ENCODE data around the gene STPG3. TPM values are rescaled to one million over a fixed set of nuclear protein-coding genes. Genes with fewer than 3 reads are reported as not detected.
A peak's percentile ranks its signal among the peaks of the same experiment; 100 is the strongest.

Gene STPG3
- total and polyA plus RNA-seq, 2 of the 13 experiments (the other 11 are each of a cell fraction or from before 2014, with no cell fraction given), result not detected

- TF ChIP-seq ATM (IDR thresholded peaks at IDR 0.05; ENCODE audit: borderline replicate concordance) (no peak), KDM2A (CRISPR knock-in tag; IDR thresholded peaks at IDR 0.05; ENCODE audit: borderline replicate concordance, low read depth) (no peak), NR2F6 (IDR thresholded peaks at IDR 0.05) (no peak), NR2F6 (CRISPR knock-in tag; IDR thresholded peaks at IDR 0.05) (no peak), WIZ (CRISPR knock-in tag; IDR thresholded peaks at IDR 0.05) (no peak), MAX (IDR thresholded peaks at IDR 0.05) (peak; percentile 67; the same call in 1 of the 2 replicates), STAG1 (CRISPR knock-in tag; IDR thresholded peaks at IDR 0.05) (peak; percentile 48; the same call in 1 of the 2 replicates), RFX3 (CRISPR knock-in tag; IDR thresholded peaks at IDR 0.05) (no peak), NFRKB (IDR thresholded peaks at IDR 0.05) (no peak), TRIM24 (CRISPR knock-in tag; IDR thresholded peaks at IDR 0.05) (no peak), ATRX (CRISPR knock-in tag; IDR thresholded peaks at IDR 0.05; ENCODE audit: borderline replicate concordance) (no peak), SP4 (CRISPR knock-in tag; IDR thresholded peaks at IDR 0.05) (0 out of 2 replicates have a peak, but pooled peaks have one; percentile 27), KDM5B (CRISPR knock-in tag; IDR thresholded peaks at IDR 0.05; ENCODE audit: borderline replicate concordance) (no peak), ATF3 (CRISPR knock-in tag; IDR thresholded peaks at IDR 0.05) (no peak), ZNF10 (CRISPR knock-in tag; IDR thresholded peaks at IDR 0.05; ENCODE audit: borderline replicate concordance, low read depth) (no peak), ZMYM3 (CRISPR knock-in tag; IDR thresholded peaks at IDR 0.05) (no peak), ATF4 (CRISPR knock-in tag; IDR thresholded peaks at IDR 0.05) (no peak), SAP130 (CRISPR knock-in tag; IDR thresholded peaks at IDR 0.05; ENCODE audit: low read depth) (0 out of 2 replicates have a peak, but pooled peaks have one; percentile 6), HOXA3 (CRISPR knock-in tag; IDR thresholded peaks at IDR 0.05) (peak; percentile 52; the same call in 1 of the 2 replicates), ZBTB7A (CRISPR knock-in tag; IDR thresholded peaks at IDR 0.05) (no peak), MTA1 (CRISPR knock-in tag; IDR thresholded peaks at IDR 0.05; ENCODE audit: borderline replicate concordance) (0 out of 2 replicates have a peak, but pooled peaks have one; percentile 6), ZNF777 (CRISPR knock-in tag; IDR thresholded peaks at IDR 0.05) (peak; percentile 41)
- TF ChIP-seq, protein P1, sequence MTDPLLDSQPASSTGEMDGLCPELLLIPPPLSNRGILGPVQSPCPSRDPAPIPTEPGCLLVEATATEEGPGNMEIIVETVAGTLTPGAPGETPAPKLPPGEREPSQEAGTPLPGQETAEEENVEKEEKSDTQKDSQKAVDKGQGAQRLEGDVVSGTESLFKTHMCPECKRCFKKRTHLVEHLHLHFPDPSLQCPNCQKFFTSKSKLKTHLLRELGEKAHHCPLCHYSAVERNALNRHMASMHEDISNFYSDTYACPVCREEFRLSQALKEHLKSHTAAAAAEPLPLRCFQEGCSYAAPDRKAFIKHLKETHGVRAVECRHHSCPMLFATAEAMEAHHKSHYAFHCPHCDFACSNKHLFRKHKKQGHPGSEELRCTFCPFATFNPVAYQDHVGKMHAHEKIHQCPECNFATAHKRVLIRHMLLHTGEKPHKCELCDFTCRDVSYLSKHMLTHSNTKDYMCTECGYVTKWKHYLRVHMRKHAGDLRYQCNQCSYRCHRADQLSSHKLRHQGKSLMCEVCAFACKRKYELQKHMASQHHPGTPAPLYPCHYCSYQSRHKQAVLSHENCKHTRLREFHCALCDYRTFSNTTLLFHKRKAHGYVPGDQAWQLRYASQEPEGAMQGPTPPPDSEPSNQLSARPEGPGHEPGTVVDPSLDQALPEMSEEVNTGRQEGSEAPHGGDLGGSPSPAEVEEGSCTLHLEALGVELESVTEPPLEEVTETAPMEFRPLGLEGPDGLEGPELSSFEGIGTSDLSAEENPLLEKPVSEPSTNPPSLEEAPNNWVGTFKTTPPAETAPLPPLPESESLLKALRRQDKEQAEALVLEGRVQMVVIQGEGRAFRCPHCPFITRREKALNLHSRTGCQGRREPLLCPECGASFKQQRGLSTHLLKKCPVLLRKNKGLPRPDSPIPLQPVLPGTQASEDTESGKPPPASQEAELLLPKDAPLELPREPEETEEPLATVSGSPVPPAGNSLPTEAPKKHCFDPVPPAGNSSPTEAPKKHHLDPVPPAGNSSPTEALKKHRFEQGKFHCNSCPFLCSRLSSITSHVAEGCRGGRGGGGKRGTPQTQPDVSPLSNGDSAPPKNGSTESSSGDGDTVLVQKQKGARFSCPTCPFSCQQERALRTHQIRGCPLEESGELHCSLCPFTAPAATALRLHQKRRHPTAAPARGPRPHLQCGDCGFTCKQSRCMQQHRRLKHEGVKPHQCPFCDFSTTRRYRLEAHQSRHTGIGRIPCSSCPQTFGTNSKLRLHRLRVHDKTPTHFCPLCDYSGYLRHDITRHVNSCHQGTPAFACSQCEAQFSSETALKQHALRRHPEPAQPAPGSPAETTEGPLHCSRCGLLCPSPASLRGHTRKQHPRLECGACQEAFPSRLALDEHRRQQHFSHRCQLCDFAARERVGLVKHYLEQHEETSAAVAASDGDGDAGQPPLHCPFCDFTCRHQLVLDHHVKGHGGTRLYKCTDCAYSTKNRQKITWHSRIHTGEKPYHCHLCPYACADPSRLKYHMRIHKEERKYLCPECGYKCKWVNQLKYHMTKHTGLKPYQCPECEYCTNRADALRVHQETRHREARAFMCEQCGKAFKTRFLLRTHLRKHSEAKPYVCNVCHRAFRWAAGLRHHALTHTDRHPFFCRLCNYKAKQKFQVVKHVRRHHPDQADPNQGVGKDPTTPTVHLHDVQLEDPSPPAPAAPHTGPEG (CRISPR knock-in tag; IDR thresholded peaks at IDR 0.05), result no peak
- TF ChIP-seq, protein P2, sequence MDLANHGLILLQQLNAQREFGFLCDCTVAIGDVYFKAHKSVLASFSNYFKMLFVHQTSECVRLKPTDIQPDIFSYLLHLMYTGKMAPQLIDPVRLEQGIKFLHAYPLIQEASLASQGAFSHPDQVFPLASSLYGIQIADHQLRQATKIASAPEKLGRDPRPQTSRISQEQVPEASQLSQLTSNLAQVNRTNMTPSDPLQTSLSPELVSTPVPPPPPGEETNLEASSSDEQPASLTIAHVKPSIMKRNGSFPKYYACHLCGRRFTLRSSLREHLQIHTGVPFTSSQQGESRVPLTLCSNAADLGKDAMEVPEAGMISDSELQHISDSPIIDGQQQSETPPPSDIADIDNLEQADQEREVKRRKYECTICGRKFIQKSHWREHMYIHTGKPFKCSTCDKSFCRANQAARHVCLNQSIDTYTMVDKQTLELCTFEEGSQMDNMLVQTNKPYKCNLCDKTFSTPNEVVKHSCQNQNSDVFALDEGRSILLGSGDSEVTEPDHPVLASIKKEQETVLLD (CRISPR knock-in tag; IDR thresholded peaks at IDR 0.05; ENCODE audit: low read depth), result 0 out of 2 replicates have a peak, but pooled peaks have one; percentile 26
Measured at GRCh38 chr9:137295238-137295811, 44.2 kb downstream of the STPG3 start (continued).

Data from HepG2 (cell line).